KMS-11 (cell line): ENCODE data around the gene LPP.

Source experiments
- H2AFZ ChIP-seq: fragments of 200-600 bp; sonication (generic); 2 replicates; pipeline ENCODE4 v1.6.1; 2016; ENCODE audit warnings: antibody characterized with exemption, mixed run types, low read depth
- H3K27ac ChIP-seq: fragments of 200-600 bp; sonication (generic); 2 replicates; pipeline ENCODE4 v1.6.1; 2016; ENCODE audit warnings: mild to moderate bottlenecking, mixed run types
- H3K27me3 ChIP-seq: fragments of 200-600 bp; sonication (generic); 2 replicates; pipeline ENCODE4 v1.6.1; 2017; ENCODE audit warnings: mild to moderate bottlenecking, low read depth, mixed run types, moderate library complexity; ENCODE audit not compliant: insufficient read depth
- H3K36me3 ChIP-seq: fragments of 200-600 bp; sonication (generic); 2 replicates; pipeline ENCODE4 v1.6.1; 2017; ENCODE audit warnings: mild to moderate bottlenecking, mixed run types; ENCODE audit not compliant: insufficient read depth
- H3K4me1 ChIP-seq: fragments of 200-600 bp; sonication (generic); 2 replicates; pipeline ENCODE4 v1.6.1; 2016; ENCODE audit warnings: mild to moderate bottlenecking, low read depth, mixed run types; ENCODE audit not compliant: poor library complexity, severe bottlenecking
- H3K4me2 ChIP-seq: fragments of 200-600 bp; sonication (generic); 2 replicates; pipeline ENCODE4 v1.7.0; 2016; ENCODE audit warnings: mild to moderate bottlenecking, mixed run types
- H3K4me3 ChIP-seq: fragments of 200-600 bp; sonication (generic); IDR thresholded peaks from 2 replicates; pipeline ENCODE4 v1.6.1; 2017; ENCODE audit warnings: low read depth, low read length, mixed read lengths; ENCODE audit not compliant: insufficient read depth
- H3K79me2 ChIP-seq: fragments of 200-600 bp; sonication (generic); 2 replicates; pipeline ENCODE4 v1.6.1; 2016; ENCODE audit warnings: low read depth, mixed run types; ENCODE audit not compliant: insufficient read depth
- H3K9ac ChIP-seq: fragments of 200-600 bp; sonication (generic); 2 replicates; pipeline ENCODE4 v1.6.1; 2016; ENCODE audit warnings: mild to moderate bottlenecking, mixed run types
- H4K20me1 ChIP-seq: fragments of 200-600 bp; sonication (generic); 2 replicates; pipeline ENCODE4 v1.6.1; 2016; ENCODE audit warnings: mild to moderate bottlenecking, mixed run types; ENCODE audit not compliant: insufficient read depth
- CTCF ChIP-seq: fragments of 200-600 bp; sonication (generic); conservative IDR thresholded peaks from 2 replicates; pipeline ENCODE4 v1.6.1; 2017; ENCODE audit warnings: low read depth, mild to moderate bottlenecking, antibody characterized with exemption, low read length, moderate library complexity, mixed read lengths

Gene LPP

GRCh38 chr3:188711881-188712247 is 557.9 kb downstream of the LPP start:
- no peaks in the 10 kb centered on the region for H3K4me1 ChIP-seq
- H3K9ac ChIP-seq = no peak overlapping the region
- H3K27me3 ChIP-seq = no peaks in the 10 kb centered on the region
- no peak overlapping the region for H2AFZ ChIP-seq
- no peak overlapping the region for H3K27ac ChIP-seq
- no peaks in the 10 kb centered on the region for H3K79me2 ChIP-seq
- no peak overlapping the region for H3K4me2 ChIP-seq
- H3K4me3 ChIP-seq = no peak overlapping the region
- no peak for TF ChIP-seq CTCF
- no peaks in the 10 kb centered on the region; the same call in 1 of the 2 replicates for H4K20me1 ChIP-seq
- H3K36me3 ChIP-seq = no peaks in the 10 kb centered on the region

DNA sequence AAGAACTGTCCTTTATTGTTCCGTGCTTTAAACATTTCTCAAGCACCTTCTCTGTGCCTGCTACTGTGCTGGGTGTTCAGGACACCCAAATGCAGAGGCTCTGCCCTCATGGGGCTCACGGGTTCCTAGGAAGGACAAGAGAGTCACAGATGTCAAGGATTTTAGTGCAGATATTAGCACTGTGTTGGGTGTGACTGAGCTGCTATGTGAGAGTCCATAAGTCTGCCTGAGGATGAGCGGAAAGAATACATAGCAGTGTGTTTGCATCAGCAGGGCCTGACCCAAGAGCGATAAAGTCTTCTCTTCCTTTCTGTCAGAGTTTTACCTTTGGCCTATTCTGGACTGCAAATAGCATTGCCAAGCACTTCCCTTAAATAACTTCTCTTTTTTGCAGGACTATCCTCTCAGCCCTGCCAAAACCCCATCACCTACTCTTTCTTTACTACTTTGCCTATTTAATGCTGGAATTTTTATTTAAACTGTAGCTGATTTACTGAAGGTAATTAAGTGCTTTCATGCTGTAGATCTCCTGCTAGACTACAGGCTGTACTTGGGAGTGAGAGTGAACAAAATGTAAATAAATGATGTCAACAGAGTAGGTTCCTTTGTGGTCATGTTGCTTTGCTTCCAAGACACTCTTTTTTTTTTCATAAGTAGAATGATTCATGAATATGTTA is 558.4 kb downstream of the LPP start:
- Histone ChIP-seq H3K9ac (no peak overlapping the region), H3K36me3 (no peaks in the 10 kb centered on the region), H3K27ac (no peak overlapping the region), H4K20me1 (no peaks in the 10 kb centered on the region), H3K4me2 (no peak overlapping the region), H3K79me2 (no peaks in the 10 kb centered on the region), H3K4me3 (no peak overlapping the region), H3K4me1 (no peaks in the 10 kb centered on the region), H2AFZ (no peak overlapping the region), H3K27me3 (no peaks in the 10 kb centered on the region)
- no peak for TF ChIP-seq CTCF

- Histone ChIP-seq H3K36me3 (no peaks in the 10 kb centered on the region), H4K20me1 (no peaks in the 10 kb centered on the region), H3K4me3 (no peak overlapping the region), H3K4me2 (no peak overlapping the region), H3K27me3 (no peaks in the 10 kb centered on the region), H2AFZ (no peak overlapping the region), H3K27ac (no peak overlapping the region), H3K9ac (no peak overlapping the region), H3K4me1 (no peaks in the 10 kb centered on the region), H3K79me2 (no peaks in the 10 kb centered on the region)
- no peak for TF ChIP-seq CTCF
Measured at GRCh38 chr3:188712991-188713390, 559.0 kb downstream of the LPP start.

DNA sequence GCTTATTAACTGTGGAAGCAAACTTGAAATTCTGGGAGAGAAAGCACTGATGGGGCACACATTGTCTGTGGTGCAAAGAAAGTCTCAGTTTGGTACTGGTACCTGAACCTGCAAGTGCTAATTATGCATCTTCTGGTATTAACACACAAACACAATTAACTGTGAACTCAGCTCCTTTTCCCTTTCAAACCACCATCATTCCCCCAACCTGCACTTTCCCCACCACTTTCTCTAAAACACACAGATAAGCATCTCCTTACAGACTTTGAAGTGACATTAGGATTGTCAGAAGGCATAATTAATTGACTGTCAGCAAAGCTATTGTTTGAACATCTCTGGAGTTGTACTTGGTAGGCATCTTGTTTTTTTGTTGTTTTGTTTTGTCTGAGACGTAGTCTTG is 565.6 kb downstream of the LPP start:
- no peaks in the 10 kb centered on the region for H4K20me1 ChIP-seq
- H3K4me3 ChIP-seq = no peak overlapping the region
- H3K79me2 ChIP-seq = no peaks in the 10 kb centered on the region
- no peak overlapping the region for H3K27ac ChIP-seq
- no peak overlapping the region for H3K4me2 ChIP-seq
- H3K36me3 ChIP-seq = no peaks in the 10 kb centered on the region
- H3K9ac ChIP-seq = no peak overlapping the region
- no peak for TF ChIP-seq CTCF
- H2AFZ ChIP-seq = no peak overlapping the region
- H3K27me3 ChIP-seq = no peaks in the 10 kb centered on the region
- H3K4me1 ChIP-seq = no peaks in the 10 kb centered on the region
